Measurements from ENCODE around the gene WRNIP1. TPM values are rescaled to one million over a fixed set of nuclear protein-coding genes. Genes with fewer than 3 reads are reported as not detected.

The WRNIP1 gene
- total RNA-seq, 1 experiment from 2014 or later: 36.3 TPM

DNA sequence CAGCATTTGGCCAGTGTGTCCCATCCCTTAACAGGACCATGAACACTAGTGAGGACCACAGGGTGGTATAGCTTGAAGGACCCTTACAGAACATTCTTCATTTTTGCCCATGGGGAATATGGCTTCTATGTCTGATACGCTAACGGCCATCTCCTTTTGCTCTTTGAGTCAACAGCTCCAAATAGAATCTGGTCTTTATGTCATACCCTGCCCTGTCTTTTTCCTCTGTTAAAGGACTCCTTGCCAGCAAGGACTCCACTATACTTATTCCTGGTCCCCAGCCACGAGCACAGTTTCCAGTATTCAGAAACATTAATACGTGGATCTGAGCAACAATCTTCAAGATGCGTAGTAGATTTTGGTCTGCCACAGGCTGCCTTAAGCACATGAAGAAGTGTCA, 53.9 kb downstream of the WRNIP1 start:
- TF ChIP-seq SMAD4 (CRISPR knock-in tag; IDR thresholded peaks at IDR 0.05): no peak
- TF ChIP-seq, protein P1, sequence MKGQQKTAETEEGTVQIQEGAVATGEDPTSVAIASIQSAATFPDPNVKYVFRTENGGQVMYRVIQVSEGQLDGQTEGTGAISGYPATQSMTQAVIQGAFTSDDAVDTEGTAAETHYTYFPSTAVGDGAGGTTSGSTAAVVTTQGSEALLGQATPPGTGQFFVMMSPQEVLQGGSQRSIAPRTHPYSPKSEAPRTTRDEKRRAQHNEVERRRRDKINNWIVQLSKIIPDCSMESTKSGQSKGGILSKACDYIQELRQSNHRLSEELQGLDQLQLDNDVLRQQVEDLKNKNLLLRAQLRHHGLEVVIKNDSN (CRISPR knock-in tag; IDR thresholded peaks at IDR 0.05): no peak
- no peak for TF ChIP-seq ZNF317 (CRISPR knock-in tag; IDR thresholded peaks at IDR 0.05; ENCODE audit: borderline replicate concordance, low read depth)
- TF ChIP-seq ATF1 (CRISPR knock-in tag; IDR thresholded peaks at IDR 0.05): no peak
- TF ChIP-seq, protein P2, sequence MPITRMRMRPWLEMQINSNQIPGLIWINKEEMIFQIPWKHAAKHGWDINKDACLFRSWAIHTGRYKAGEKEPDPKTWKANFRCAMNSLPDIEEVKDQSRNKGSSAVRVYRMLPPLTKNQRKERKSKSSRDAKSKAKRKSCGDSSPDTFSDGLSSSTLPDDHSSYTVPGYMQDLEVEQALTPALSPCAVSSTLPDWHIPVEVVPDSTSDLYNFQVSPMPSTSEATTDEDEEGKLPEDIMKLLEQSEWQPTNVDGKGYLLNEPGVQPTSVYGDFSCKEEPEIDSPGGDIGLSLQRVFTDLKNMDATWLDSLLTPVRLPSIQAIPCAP (CRISPR knock-in tag; IDR thresholded peaks at IDR 0.05): no peak
- TF ChIP-seq RORB (CRISPR knock-in tag; IDR thresholded peaks at IDR 0.05): no peak
- TF ChIP-seq, protein P3, sequence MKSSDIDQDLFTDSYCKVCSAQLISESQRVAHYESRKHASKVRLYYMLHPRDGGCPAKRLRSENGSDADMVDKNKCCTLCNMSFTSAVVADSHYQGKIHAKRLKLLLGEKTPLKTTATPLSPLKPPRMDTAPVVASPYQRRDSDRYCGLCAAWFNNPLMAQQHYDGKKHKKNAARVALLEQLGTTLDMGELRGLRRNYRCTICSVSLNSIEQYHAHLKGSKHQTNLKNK (CRISPR knock-in tag; IDR thresholded peaks at IDR 0.05): no peak
- TF ChIP-seq, protein P4, sequence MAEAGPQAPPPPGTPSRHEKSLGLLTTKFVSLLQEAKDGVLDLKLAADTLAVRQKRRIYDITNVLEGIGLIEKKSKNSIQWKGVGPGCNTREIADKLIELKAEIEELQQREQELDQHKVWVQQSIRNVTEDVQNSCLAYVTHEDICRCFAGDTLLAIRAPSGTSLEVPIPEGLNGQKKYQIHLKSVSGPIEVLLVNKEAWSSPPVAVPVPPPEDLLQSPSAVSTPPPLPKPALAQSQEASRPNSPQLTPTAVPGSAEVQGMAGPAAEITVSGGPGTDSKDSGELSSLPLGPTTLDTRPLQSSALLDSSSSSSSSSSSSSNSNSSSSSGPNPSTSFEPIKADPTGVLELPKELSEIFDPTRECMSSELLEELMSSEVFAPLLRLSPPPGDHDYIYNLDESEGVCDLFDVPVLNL (CRISPR knock-in tag; IDR thresholded peaks at IDR 0.05; ENCODE audit: borderline replicate concordance, low read depth): no peak
- no peak for TF ChIP-seq NR1H2 (CRISPR knock-in tag; IDR thresholded peaks at IDR 0.05)
- TF ChIP-seq HMGA2 (CRISPR knock-in tag; IDR thresholded peaks at IDR 0.05): no peak
- TF ChIP-seq ZNF416 (CRISPR knock-in tag; IDR thresholded peaks at IDR 0.05): no peak
- no peak for TF ChIP-seq SP1 (CRISPR knock-in tag; conservative IDR thresholded peaks at IDR 0.05)
- ATAC-seq: no peak
- Mint-ChIP-seq H3K27ac (0 out of 2 replicates have a peak overlapping the region, but pooled peaks have one; percentile 19), H3K4me3 (no peak overlapping the region), H3K4me1 (no peaks in the 10 kb centered on the region), H3K27me3 (ENCODE audit: low read depth) (no peaks in the 10 kb centered on the region; the same call in 1 of the 2 replicates), H3K9me3 (peaks cover 23% of the 10 kb centered on the region), H3K36me3 (peaks cover 14% of the 10 kb centered on the region)
- POLR2A ChIA-PET: no interaction called here
- CTCF ChIA-PET: interaction anchor here (0.8 to 1.7 kb wide), 2 partner anchors 28 to 36 kb away, joined by 3 to 11 read pairs; no protein-coding TSS in a partner anchor
- no peak for DNase-seq (ENCODE audit: low spot score)

DNA sequence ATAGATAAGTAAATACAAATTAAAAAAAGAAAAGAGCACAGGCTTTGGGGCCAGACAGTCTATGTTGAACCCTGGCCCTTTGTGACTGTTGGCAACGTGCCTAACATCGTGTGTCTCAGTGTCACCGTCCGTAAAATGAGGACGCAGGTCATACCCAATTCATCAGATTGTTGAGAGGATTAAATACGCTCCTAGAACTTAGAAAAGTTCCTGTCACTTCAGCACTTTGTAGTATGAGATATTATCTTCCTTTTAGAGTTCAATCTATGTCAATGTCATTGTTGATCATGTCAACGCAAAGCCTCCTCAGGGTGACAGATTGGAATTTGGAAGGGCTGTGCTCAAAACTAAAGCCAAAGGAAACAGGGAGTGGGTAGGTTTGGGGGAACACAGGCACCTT, 54.8 kb downstream of the WRNIP1 start:
- ChIA-PET CTCF (no interaction called here), POLR2A (no interaction called here)
- no peak for ATAC-seq
- Mint-ChIP-seq H3K9me3 (peaks cover 23% of the 10 kb centered on the region), H3K27ac (no peak overlapping the region), H3K4me3 (no peak overlapping the region), H3K36me3 (peaks cover 14% of the 10 kb centered on the region), H3K27me3 (ENCODE audit: low read depth) (peaks cover 4% of the 10 kb centered on the region; the same call in 1 of the 2 replicates), H3K4me1 (no peaks in the 10 kb centered on the region)
- no peak for TF ChIP-seq NR1H2 (CRISPR knock-in tag; IDR thresholded peaks at IDR 0.05)
- TF ChIP-seq CBFB (CRISPR knock-in tag; IDR thresholded peaks at IDR 0.05; ENCODE audit: low read depth): no peak
- TF ChIP-seq NFYB (CRISPR knock-in tag; conservative IDR thresholded peaks at IDR 0.05; ENCODE audit: low read depth): no peak
- TF ChIP-seq, protein P4 (CRISPR knock-in tag; IDR thresholded peaks at IDR 0.05; ENCODE audit: borderline replicate concordance, low read depth): no peak
- no peak for TF ChIP-seq NFATC4 (CRISPR knock-in tag; IDR thresholded peaks at IDR 0.05)
- no peak for TF ChIP-seq IRF2 (CRISPR knock-in tag; IDR thresholded peaks at IDR 0.05; ENCODE audit: borderline replicate concordance, low read depth)
- TF ChIP-seq RORB (CRISPR knock-in tag; IDR thresholded peaks at IDR 0.05): no peak
- TF ChIP-seq, protein P5, sequence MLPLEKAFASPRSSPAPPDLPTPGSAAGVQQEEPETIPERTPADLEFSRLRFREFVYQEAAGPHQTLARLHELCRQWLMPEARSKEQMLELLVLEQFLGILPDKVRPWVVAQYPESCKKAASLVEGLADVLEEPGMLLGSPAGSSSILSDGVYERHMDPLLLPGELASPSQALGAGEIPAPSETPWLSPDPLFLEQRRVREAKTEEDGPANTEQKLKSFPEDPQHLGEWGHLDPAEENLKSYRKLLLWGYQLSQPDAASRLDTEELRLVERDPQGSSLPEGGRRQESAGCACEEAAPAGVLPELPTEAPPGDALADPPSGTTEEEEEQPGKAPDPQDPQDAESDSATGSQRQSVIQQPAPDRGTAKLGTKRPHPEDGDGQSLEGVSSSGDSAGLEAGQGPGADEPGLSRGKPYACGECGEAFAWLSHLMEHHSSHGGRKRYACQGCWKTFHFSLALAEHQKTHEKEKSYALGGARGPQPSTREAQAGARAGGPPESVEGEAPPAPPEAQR (CRISPR knock-in tag; IDR thresholded peaks at IDR 0.05): no peak
- no peak for TF ChIP-seq ETV6 (CRISPR knock-in tag; IDR thresholded peaks at IDR 0.05)
- TF ChIP-seq, protein P6, sequence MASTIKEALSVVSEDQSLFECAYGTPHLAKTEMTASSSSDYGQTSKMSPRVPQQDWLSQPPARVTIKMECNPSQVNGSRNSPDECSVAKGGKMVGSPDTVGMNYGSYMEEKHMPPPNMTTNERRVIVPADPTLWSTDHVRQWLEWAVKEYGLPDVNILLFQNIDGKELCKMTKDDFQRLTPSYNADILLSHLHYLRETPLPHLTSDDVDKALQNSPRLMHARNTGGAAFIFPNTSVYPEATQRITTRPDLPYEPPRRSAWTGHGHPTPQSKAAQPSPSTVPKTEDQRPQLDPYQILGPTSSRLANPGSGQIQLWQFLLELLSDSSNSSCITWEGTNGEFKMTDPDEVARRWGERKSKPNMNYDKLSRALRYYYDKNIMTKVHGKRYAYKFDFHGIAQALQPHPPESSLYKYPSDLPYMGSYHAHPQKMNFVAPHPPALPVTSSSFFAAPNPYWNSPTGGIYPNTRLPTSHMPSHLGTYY (CRISPR knock-in tag; IDR thresholded peaks at IDR 0.05): no peak
- TF ChIP-seq, protein P7, sequence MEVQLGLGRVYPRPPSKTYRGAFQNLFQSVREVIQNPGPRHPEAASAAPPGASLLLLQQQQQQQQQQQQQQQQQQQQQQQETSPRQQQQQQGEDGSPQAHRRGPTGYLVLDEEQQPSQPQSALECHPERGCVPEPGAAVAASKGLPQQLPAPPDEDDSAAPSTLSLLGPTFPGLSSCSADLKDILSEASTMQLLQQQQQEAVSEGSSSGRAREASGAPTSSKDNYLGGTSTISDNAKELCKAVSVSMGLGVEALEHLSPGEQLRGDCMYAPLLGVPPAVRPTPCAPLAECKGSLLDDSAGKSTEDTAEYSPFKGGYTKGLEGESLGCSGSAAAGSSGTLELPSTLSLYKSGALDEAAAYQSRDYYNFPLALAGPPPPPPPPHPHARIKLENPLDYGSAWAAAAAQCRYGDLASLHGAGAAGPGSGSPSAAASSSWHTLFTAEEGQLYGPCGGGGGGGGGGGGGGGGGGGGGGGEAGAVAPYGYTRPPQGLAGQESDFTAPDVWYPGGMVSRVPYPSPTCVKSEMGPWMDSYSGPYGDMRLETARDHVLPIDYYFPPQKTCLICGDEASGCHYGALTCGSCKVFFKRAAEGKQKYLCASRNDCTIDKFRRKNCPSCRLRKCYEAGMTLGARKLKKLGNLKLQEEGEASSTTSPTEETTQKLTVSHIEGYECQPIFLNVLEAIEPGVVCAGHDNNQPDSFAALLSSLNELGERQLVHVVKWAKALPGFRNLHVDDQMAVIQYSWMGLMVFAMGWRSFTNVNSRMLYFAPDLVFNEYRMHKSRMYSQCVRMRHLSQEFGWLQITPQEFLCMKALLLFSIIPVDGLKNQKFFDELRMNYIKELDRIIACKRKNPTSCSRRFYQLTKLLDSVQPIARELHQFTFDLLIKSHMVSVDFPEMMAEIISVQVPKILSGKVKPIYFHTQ (CRISPR knock-in tag; IDR thresholded peaks at IDR 0.05): no peak
- no peak for TF ChIP-seq ZNF232 (CRISPR knock-in tag; IDR thresholded peaks at IDR 0.05)
- no peak for DNase-seq (ENCODE audit: low spot score)

All from WTC11 (cell line).